EL (cell line): ENCODE results near the gene RNPEP.
A peak's percentile ranks its signal among the peaks of the same experiment; 100 is the strongest.
"Not testable (repeated sequence)": the region's sequence is repeated elsewhere in the genome, so short reads cannot be mapped to it uniquely, and the experiment has no call there.

Experiments used
- DNase-seq: peaks from one replicate; pipeline ENCODE4 v3.0.0-alpha.2; 2016

RNPEP gene

GRCh38 chr1:202038688-202039346 lies 56.4 kb downstream of the RNPEP start:
- no peak for DNase-seq

- DNase-seq, result no peak
Measured at GRCh38 chr1:202045705-202046104, 63.3 kb downstream of the RNPEP start.

GRCh38 chr1:202046227-202046626 lies 63.8 kb downstream of the RNPEP start:
- DNase-seq, result no peak

GRCh38 chr1:202046748-202047708 lies 64.6 kb downstream of the RNPEP start:
- peak; percentile 35 for DNase-seq

- DNase-seq, result no peak
Measured at GRCh38 chr1:202047977-202048376, 65.5 kb downstream of the RNPEP start.

- no peak for DNase-seq
Measured at GRCh38 chr1:202049129-202049528, 66.7 kb downstream of the RNPEP start.

GRCh38 chr1:202054094-202054493 lies 71.6 kb downstream of the RNPEP start:
- no peak for DNase-seq

- DNase-seq, result not testable (repeated sequence)
Measured at GRCh38 chr1:202054673-202055072, 72.2 kb downstream of the RNPEP start.
